NB4 (cell line): Measurements from ENCODE around the gene ZSCAN31.

Experiments
- CTCF ChIP-seq: IDR thresholded peaks from one replicate; pipeline ENCODE4 v1.5.1; 2012; ENCODE audit warnings: low read depth, low read length
- MAX ChIP-seq: IDR thresholded peaks from 2 replicates; pipeline ENCODE4 v1.6.1; 2011; ENCODE audit warnings: low read depth, low read length
- MYC ChIP-seq: IDR thresholded peaks from 2 replicates; pipeline ENCODE4 v1.6.1; 2011; ENCODE audit warnings: low read depth, low read length
- POLR2A ChIP-seq: IDR thresholded peaks from 2 replicates; pipeline ENCODE4 v1.6.1; 2011; ENCODE audit warnings: mild to moderate bottlenecking; ENCODE audit not compliant: insufficient read length; ENCODE audit errors: extremely low read depth

GRCh38 chr6:28373925-28374324 lies 38.0 kb upstream of the ZSCAN31 start:
- TF ChIP-seq CTCF (no peak), MAX (no peak), POLR2A (no peak), MYC (no peak)
